Upper lobe of right lung (tissue), 1 donor: ENCODE results near the gene MTERF2. TPM values are rescaled to one million over a fixed set of nuclear protein-coding genes. Genes with fewer than 3 reads are reported as not detected.
"Not testable (repeated sequence)": the region's sequence is repeated elsewhere in the genome, so short reads cannot be mapped to it uniquely, and the experiment has no call there.

Experiments used
- ATAC-seq: fragments of 200-7000 bp; cut with Tn5 transposase; one replicate; pipeline ENCODE4 v1.9.1; 2020; ENCODE audit warnings: mild to moderate bottlenecking, moderate library complexity
- DNase-seq: peaks from one replicate; pipeline ENCODE4 v3.0.0-alpha.2; 2020
- H3K27ac ChIP-seq: fragments of 200-600 bp; one replicate; pipeline ENCODE4 v1.8.0; 2022
- H3K27me3 ChIP-seq: fragments of 200-600 bp; one replicate; pipeline ENCODE4 v1.8.0; 2022; ENCODE audit warnings: mild to moderate bottlenecking
- H3K36me3 ChIP-seq: fragments of 200-600 bp; one replicate; pipeline ENCODE4 v1.8.0; 2022
- H3K4me1 ChIP-seq: fragments of 200-600 bp; one replicate; pipeline ENCODE4 v1.8.0; 2022
- H3K4me3 ChIP-seq: fragments of 200-600 bp; one replicate; pipeline ENCODE4 v1.8.0; 2022; ENCODE audit warnings: mild to moderate bottlenecking
- H3K9me3 ChIP-seq: fragments of 200-600 bp; one replicate; pipeline ENCODE4 v1.8.0; 2022
- intact Hi-C: fragments of 100-400 bp; cut with DNase I; formaldehyde crosslinking; loops from one replicate; pipeline ENCODE4 v1.11.0; 2022
- total RNA-seq: library from RNA; stranded (reverse); fragmentation: NEBNext Ultra II Directional; extraction: Animal tissue kit (Norgen Biotek cat#: 25700); gene quantifications from one replicate; pipeline ENCODE4 v1.2.1, GENCODE V29; 2021
- TF ChIP-seq, protein P1 (sequence below): fragments of 200-600 bp; IDR thresholded peaks from one replicate; pipeline ENCODE4 v1.8.0; 2022; ENCODE audit warnings: antibody characterized with exemption
- donor health status: DM: no; HTN: yes; CAD: no; lungs with severe emphysema.

The MTERF2 gene
- total RNA-seq, 1 donor from 2014 or later: 10.9 TPM

DNA sequence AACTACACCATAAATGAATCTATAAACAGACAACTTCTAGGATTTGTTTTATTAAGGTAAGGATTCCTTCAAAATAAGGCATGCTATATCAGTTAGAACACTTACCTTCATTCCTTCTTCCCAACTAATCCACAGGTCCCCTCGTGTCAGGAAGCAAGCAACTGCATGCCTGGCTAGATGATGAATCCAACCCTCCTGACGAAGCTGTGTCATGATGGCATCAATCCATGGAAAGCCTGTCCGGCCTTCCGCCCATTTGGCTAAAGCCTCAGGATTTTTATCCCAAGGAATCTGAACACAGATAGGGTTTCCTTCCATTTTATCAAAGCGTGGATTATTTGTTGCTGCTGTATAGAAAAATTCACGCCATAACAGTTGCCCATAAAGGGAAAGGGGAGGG lies 12.5 kb upstream of the MTERF2 start:
- DNase-seq (no peak), ATAC-seq (no peak)
- TF ChIP-seq, protein P1, sequence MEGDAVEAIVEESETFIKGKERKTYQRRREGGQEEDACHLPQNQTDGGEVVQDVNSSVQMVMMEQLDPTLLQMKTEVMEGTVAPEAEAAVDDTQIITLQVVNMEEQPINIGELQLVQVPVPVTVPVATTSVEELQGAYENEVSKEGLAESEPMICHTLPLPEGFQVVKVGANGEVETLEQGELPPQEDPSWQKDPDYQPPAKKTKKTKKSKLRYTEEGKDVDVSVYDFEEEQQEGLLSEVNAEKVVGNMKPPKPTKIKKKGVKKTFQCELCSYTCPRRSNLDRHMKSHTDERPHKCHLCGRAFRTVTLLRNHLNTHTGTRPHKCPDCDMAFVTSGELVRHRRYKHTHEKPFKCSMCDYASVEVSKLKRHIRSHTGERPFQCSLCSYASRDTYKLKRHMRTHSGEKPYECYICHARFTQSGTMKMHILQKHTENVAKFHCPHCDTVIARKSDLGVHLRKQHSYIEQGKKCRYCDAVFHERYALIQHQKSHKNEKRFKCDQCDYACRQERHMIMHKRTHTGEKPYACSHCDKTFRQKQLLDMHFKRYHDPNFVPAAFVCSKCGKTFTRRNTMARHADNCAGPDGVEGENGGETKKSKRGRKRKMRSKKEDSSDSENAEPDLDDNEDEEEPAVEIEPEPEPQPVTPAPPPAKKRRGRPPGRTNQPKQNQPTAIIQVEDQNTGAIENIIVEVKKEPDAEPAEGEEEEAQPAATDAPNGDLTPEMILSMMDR: no peak
- no peak overlapping the region for H3K27ac ChIP-seq
- H3K4me3 ChIP-seq: no peak overlapping the region
- H3K36me3 ChIP-seq: peaks cover 23% of the 10 kb centered on the region
- peaks cover 5% of the 10 kb centered on the region for H3K4me1 ChIP-seq
- no peaks in the 10 kb centered on the region for H3K9me3 ChIP-seq
- intact Hi-C loops: no loop called here
- H3K27me3 ChIP-seq: no peaks in the 10 kb centered on the region

- H3K27me3 ChIP-seq: no peaks in the 10 kb centered on the region
- ATAC-seq (no peak), DNase-seq (no peak)
- no peak overlapping the region for H3K4me3 ChIP-seq
- H3K27ac ChIP-seq: no peak overlapping the region
- intact Hi-C loops: no loop called here
- TF ChIP-seq, protein P1: no peak
- peaks cover 23% of the 10 kb centered on the region for H3K36me3 ChIP-seq
- H3K4me1 ChIP-seq: peaks cover 5% of the 10 kb centered on the region
- H3K9me3 ChIP-seq: no peaks in the 10 kb centered on the region
Measured at GRCh38 chr12:106997916-106998315, 11.0 kb upstream of the MTERF2 start.

GRCh38 chr12:106996102-106996501 lies 9.2 kb upstream of the MTERF2 start:
- intact Hi-C loops, H3K27me3 ChIP-seq: not testable (repeated sequence)

DNA sequence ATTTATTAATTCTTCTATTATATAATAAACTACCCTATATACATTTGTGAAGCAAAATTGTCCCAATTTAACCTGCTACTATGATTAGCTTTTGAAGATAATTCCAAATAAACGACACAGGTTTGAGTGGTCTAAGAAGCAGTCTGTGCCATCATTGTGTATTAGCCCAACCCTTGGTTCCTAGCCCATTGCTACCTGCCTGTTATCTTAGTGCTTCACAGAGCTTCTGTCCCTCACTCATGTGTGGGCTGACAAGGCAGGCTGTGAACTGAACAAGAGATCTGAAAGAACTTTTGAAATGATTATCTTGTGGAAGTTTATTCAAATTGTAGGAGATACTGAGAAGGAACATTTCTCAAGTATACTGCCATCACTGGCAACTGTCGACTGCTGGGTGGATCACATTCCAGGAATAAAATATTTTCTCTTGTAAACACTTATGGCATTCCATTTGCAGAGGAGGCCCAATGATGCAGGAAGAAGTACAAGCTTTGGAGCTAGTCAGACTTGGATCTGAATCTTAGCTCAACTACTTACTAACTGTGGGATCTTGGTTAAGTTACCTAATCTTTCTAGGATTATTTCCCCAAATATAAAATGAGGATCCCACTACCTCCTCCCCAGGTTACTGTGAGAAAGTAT lies 7.8 kb upstream of the MTERF2 start:
- Histone ChIP-seq H3K9me3 (no peaks in the 10 kb centered on the region), H3K4me1 (peaks cover 5% of the 10 kb centered on the region), H3K36me3 (peaks cover 21% of the 10 kb centered on the region), H3K4me3 (no peak overlapping the region), H3K27ac (peak overlapping the region; percentile 33), H3K27me3 (no peaks in the 10 kb centered on the region)
- ATAC-seq: peak; percentile 87
- TF ChIP-seq, protein P1: no peak
- intact Hi-C loops: no loop called here
- DNase-seq: no peak

More at GRCh38 chr12:106996102-106996501, 9.2 kb upstream of the MTERF2 start:
- not testable (repeated sequence) for H3K4me1 ChIP-seq, H3K27ac ChIP-seq, ATAC-seq, H3K4me3 ChIP-seq, DNase-seq, H3K9me3 ChIP-seq
- peaks cover 23% of the 10 kb centered on the region for H3K36me3 ChIP-seq

DNA sequence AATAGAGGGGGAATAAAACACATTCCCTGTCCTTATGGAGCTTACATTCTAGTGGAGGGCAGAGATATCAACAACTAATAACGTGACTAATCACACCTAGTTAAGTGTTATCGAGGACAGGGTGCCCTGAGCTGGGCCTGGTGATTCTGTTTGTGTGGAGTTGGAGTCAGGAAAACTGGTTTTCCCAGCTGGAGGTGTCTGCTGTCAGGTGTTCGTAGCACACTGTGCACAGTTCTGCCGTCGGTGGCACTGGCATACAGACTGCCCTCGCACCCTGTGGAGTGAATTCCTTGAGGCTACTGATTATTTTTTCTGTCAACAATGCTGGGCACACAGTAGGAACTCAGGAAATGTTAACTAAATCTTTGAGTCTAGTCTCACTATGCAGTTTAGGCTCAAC lies 900 bp upstream of the MTERF2 start:
- no peaks in the 10 kb centered on the region for H3K27me3 ChIP-seq
- peaks cover 22% of the 10 kb centered on the region for H3K4me1 ChIP-seq
- TF ChIP-seq, protein P1: no peak
- intact Hi-C loops: no loop called here
- ATAC-seq (no peak), DNase-seq (no peak)
- H3K9me3 ChIP-seq: no peaks in the 10 kb centered on the region
- H3K27ac ChIP-seq: no peak overlapping the region
- H3K36me3 ChIP-seq: peaks cover 10% of the 10 kb centered on the region
- peak overlapping the region; percentile 80 for H3K4me3 ChIP-seq

- H3K36me3 ChIP-seq: peaks cover 10% of the 10 kb centered on the region
- no peak for ATAC-seq
- DNase-seq: no peak
- intact Hi-C loops: no loop called here
- H3K4me1 ChIP-seq: peaks cover 22% of the 10 kb centered on the region
- H3K4me3 ChIP-seq: peak overlapping the region; percentile 80
- no peaks in the 10 kb centered on the region for H3K27me3 ChIP-seq
- H3K27ac ChIP-seq: peak overlapping the region; percentile 90
- no peaks in the 10 kb centered on the region for H3K9me3 ChIP-seq
- TF ChIP-seq, protein P1: no peak
Measured at GRCh38 chr12:106986135-106986534, 811 bp downstream of the MTERF2 start.
